KMS-11 (cell line): ENCODE results near the gene HFM1.

Experiments
- H2AFZ ChIP-seq: fragments of 200-600 bp; sonication (generic); 2 replicates; pipeline ENCODE4 v1.6.1; 2016; ENCODE audit warnings: antibody characterized with exemption, mixed run types, low read depth
- H3K27ac ChIP-seq: fragments of 200-600 bp; sonication (generic); 2 replicates; pipeline ENCODE4 v1.6.1; 2016; ENCODE audit warnings: mild to moderate bottlenecking, mixed run types
- H3K27me3 ChIP-seq: fragments of 200-600 bp; sonication (generic); 2 replicates; pipeline ENCODE4 v1.6.1; 2017; ENCODE audit warnings: mild to moderate bottlenecking, low read depth, mixed run types, moderate library complexity; ENCODE audit not compliant: insufficient read depth
- H3K36me3 ChIP-seq: fragments of 200-600 bp; sonication (generic); 2 replicates; pipeline ENCODE4 v1.6.1; 2017; ENCODE audit warnings: mild to moderate bottlenecking, mixed run types; ENCODE audit not compliant: insufficient read depth
- H3K4me1 ChIP-seq: fragments of 200-600 bp; sonication (generic); 2 replicates; pipeline ENCODE4 v1.6.1; 2016; ENCODE audit warnings: mild to moderate bottlenecking, low read depth, mixed run types; ENCODE audit not compliant: poor library complexity, severe bottlenecking
- H3K4me2 ChIP-seq: fragments of 200-600 bp; sonication (generic); 2 replicates; pipeline ENCODE4 v1.7.0; 2016; ENCODE audit warnings: mild to moderate bottlenecking, mixed run types
- H3K4me3 ChIP-seq: fragments of 200-600 bp; sonication (generic); IDR thresholded peaks from 2 replicates; pipeline ENCODE4 v1.6.1; 2017; ENCODE audit warnings: low read depth, low read length, mixed read lengths; ENCODE audit not compliant: insufficient read depth
- H3K79me2 ChIP-seq: fragments of 200-600 bp; sonication (generic); 2 replicates; pipeline ENCODE4 v1.6.1; 2016; ENCODE audit warnings: low read depth, mixed run types; ENCODE audit not compliant: insufficient read depth
- H3K9ac ChIP-seq: fragments of 200-600 bp; sonication (generic); 2 replicates; pipeline ENCODE4 v1.6.1; 2016; ENCODE audit warnings: mild to moderate bottlenecking, mixed run types
- H4K20me1 ChIP-seq: fragments of 200-600 bp; sonication (generic); 2 replicates; pipeline ENCODE4 v1.6.1; 2016; ENCODE audit warnings: mild to moderate bottlenecking, mixed run types; ENCODE audit not compliant: insufficient read depth
- CTCF ChIP-seq: fragments of 200-600 bp; sonication (generic); conservative IDR thresholded peaks from 2 replicates; pipeline ENCODE4 v1.6.1; 2017; ENCODE audit warnings: low read depth, mild to moderate bottlenecking, antibody characterized with exemption, low read length, moderate library complexity, mixed read lengths

The HFM1 gene

GRCh38 chr1:91325456-91325855, 79.2 kb downstream of the HFM1 start:
- H3K4me1 ChIP-seq: no peaks in the 10 kb centered on the region
- no peaks in the 10 kb centered on the region for H4K20me1 ChIP-seq
- no peak overlapping the region for H3K9ac ChIP-seq
- H3K36me3 ChIP-seq: no peaks in the 10 kb centered on the region
- no peak overlapping the region for H3K27ac ChIP-seq
- no peak overlapping the region for H3K4me2 ChIP-seq
- no peak overlapping the region for H3K4me3 ChIP-seq
- H3K79me2 ChIP-seq: no peaks in the 10 kb centered on the region
- no peak overlapping the region for H2AFZ ChIP-seq
- TF ChIP-seq CTCF: no peak
- no peaks in the 10 kb centered on the region for H3K27me3 ChIP-seq

GRCh38 chr1:91314643-91315042, 90.0 kb downstream of the HFM1 start:
- Histone ChIP-seq H3K4me2 (no peak overlapping the region), H4K20me1 (no peaks in the 10 kb centered on the region), H3K27ac (no peak overlapping the region), H2AFZ (no peak overlapping the region), H3K9ac (no peak overlapping the region), H3K79me2 (no peaks in the 10 kb centered on the region), H3K36me3 (no peaks in the 10 kb centered on the region), H3K4me1 (no peaks in the 10 kb centered on the region), H3K27me3 (no peaks in the 10 kb centered on the region), H3K4me3 (no peak overlapping the region)
- no peak for TF ChIP-seq CTCF

DNA sequence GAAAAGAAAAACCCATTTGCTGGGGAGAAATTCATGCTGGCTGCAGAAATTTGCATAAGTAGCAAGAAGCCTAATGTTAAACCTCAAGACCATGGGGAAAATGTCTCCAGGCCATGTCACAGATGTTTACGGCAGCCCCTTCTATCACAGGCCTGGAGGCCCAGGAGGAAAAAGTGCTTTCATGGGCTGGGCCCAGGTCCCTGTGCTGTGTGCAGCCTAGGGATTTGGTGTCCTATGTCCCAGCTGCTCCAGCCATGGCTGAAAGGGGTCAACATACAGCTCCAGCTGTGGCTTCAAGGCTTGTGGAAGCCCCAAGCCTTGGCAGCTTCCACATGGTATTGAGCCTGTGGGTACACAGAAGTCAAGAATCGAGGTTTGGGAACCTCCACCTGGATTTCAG, 93.0 kb downstream of the HFM1 start:
- Histone ChIP-seq H3K27me3 (no peaks in the 10 kb centered on the region), H3K9ac (no peak overlapping the region), H3K79me2 (no peaks in the 10 kb centered on the region), H3K36me3 (no peaks in the 10 kb centered on the region), H3K4me2 (no peak overlapping the region), H3K27ac (no peak overlapping the region), H4K20me1 (no peaks in the 10 kb centered on the region), H3K4me3 (no peak overlapping the region), H3K4me1 (no peaks in the 10 kb centered on the region), H2AFZ (no peak overlapping the region)
- no peak for TF ChIP-seq CTCF

DNA sequence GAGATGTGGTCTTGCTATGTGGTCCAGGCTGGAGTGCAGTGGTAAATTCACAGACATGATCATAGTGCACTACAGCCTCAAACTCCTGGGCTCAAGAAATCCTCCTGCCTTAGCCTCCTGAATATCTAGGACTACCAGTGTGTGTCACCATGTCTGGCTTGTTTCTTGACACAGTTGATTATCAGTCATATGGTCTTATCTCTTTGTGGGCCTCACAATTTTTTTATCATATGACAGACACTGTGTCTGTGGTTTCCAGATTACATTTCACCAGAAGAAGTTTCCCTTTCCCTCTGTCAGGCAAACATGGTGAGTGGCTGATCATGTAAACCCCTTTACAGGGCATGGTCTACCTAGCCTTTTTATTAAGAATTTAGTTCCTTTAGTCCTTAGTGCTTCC, 96.1 kb downstream of the HFM1 start:
- no peak for TF ChIP-seq CTCF
- no peaks in the 10 kb centered on the region for H3K79me2 ChIP-seq
- H3K27me3 ChIP-seq: no peaks in the 10 kb centered on the region
- H2AFZ ChIP-seq: no peak overlapping the region
- no peaks in the 10 kb centered on the region for H3K4me1 ChIP-seq
- H3K36me3 ChIP-seq: no peaks in the 10 kb centered on the region
- H3K4me3 ChIP-seq: no peak overlapping the region
- H3K4me2 ChIP-seq: no peak overlapping the region
- no peak overlapping the region for H3K9ac ChIP-seq
- no peaks in the 10 kb centered on the region for H4K20me1 ChIP-seq
- no peak overlapping the region for H3K27ac ChIP-seq
